ENCODE results near the gene ACTR10. TPM values are rescaled to one million over a fixed set of nuclear protein-coding genes. Genes with fewer than 3 reads are reported as not detected.
A peak's percentile ranks its signal among the peaks of the same experiment; 100 is the strongest.

The ACTR10 gene
- total RNA-seq, 1 experiment from 2014 or later = 39.6 TPM

GRCh38 chr14:58249611-58250010, 49.7 kb downstream of the ACTR10 start:
- H3K36me3 ChIP-seq (ENCODE audit: control insufficient read depth in 1 of 2, insufficient read depth in 2 of 2, low read length in 2 of 2) = peaks cover 21 to 31% of the 10 kb centered on the region in 2 experiments; a peak in 3 of 4 replicates
- TF ChIP-seq SRF (IDR thresholded peaks at IDR 0.05; ENCODE audit: low read depth) (no peak), FOSL1 (IDR thresholded peaks at IDR 0.05; ENCODE audit: low read depth) (no peak), JUND (IDR thresholded peaks at IDR 0.05) (no peak), TCF7L2 (IDR thresholded peaks at IDR 0.05; ENCODE audit: borderline replicate concordance, extremely low read depth, insufficient read depth, insufficient read length) (no peak), RAD21 (IDR thresholded peaks at IDR 0.05; ENCODE audit: low read depth) (no peak), ZNF274 (IDR thresholded peaks at IDR 0.05; ENCODE audit: low read depth, low read length) (no peak), CBX3 (IDR thresholded peaks at IDR 0.05; ENCODE audit: low read depth) (no peak), SP1 (IDR thresholded peaks at IDR 0.05; ENCODE audit: low read depth) (no peak), ZFX (IDR thresholded peaks at IDR 0.05) (no peak), YY1 (IDR thresholded peaks at IDR 0.05; ENCODE audit: extremely low read depth, insufficient replicate concordance, low read depth, low read length) (no peak)

GRCh38 chr14:58258156-58258555, 58.2 kb downstream of the ACTR10 start:
- ATAC-seq (peak; percentile 42), DNase-seq (ENCODE audit: low read depth, low spot score) (no peak)
- Histone ChIP-seq H3K27me3 (ENCODE audit: insufficient read depth, low read length) (no peaks in the 10 kb centered on the region), H3K4me3 (replicated peaks in 1 of 2; ENCODE audit: low read depth in 1 of 2, low read length in 2 of 2) (no peak overlapping the region), H3K36me3 (ENCODE audit: control insufficient read depth in 1 of 2, insufficient read depth in 2 of 2, low read length in 2 of 2) (peaks cover 41% of the 10 kb centered on the region in 2 experiments; a peak in 3 of 4 replicates), H3K4me2 (ENCODE audit: low read length) (no peak overlapping the region), H3K9me3 (ENCODE audit: control insufficient read depth in 1 of 2, insufficient read depth in 1 of 2, low read depth in 1 of 2, low read length in 2 of 2) (no peaks in the 10 kb centered on the region), H3K4me1 (ENCODE audit: control insufficient read depth in 1 of 2, insufficient read depth in 2 of 2, low read length in 2 of 2) (no peaks in the 10 kb centered on the region), H3K27ac (ENCODE audit: low read depth, low read length) (no peak overlapping the region), H3K9me2 (ENCODE audit: insufficient read depth) (no peaks in the 10 kb centered on the region), H3K9ac (ENCODE audit: low read length) (no peak overlapping the region), H4K20me1 (ENCODE audit: insufficient read depth) (peaks cover 8% of the 10 kb centered on the region; the same call in 1 of the 2 replicates), H2AFZ (ENCODE audit: low read depth, low read length, poor library complexity, severe bottlenecking) (no peak overlapping the region), H3K79me2 (ENCODE audit: insufficient read depth, low read length) (peaks cover 85% of the 10 kb centered on the region)
- POLR2A ChIA-PET = no interaction called here
- RAD21 ChIA-PET (ENCODE audit: low non-redundant PET in 1 of 2, low total read pairs in 2 of 2, uncharacterized antibody in 2 of 2, unreplicated experiment in 2 of 2) = no interaction called here
- intact Hi-C loops (cut with micrococcal nuclease) = no loop called here
- CTCF ChIA-PET = no interaction called here
- BruUV-seq (replicated peaks) = TSS peak; percentile 18
- TF ChIP-seq EGR1 (IDR thresholded peaks at IDR 0.05; ENCODE audit: low read depth) = no peak
- TF ChIP-seq CEBPB (IDR thresholded peaks at IDR 0.05; ENCODE audit: low read depth) = no peak
- no peak for TF ChIP-seq ELF1 (IDR thresholded peaks at IDR 0.05; ENCODE audit: borderline replicate concordance, low read depth)
- no peak for TF ChIP-seq SRF (IDR thresholded peaks at IDR 0.05; ENCODE audit: low read depth)
- TF ChIP-seq RAD21 (IDR thresholded peaks at IDR 0.05; ENCODE audit: low read depth) = no peak
- TF ChIP-seq REST (IDR thresholded peaks at IDR 0.05; ENCODE audit: low read depth) = no peak
- TF ChIP-seq CBX3 (IDR thresholded peaks at IDR 0.05; ENCODE audit: low read depth) = no peak
- no peak for TF ChIP-seq EZH2phosphoT487 (IDR thresholded peaks at IDR 0.05; ENCODE audit: borderline replicate concordance)
- no peak for TF ChIP-seq ZFX (IDR thresholded peaks at IDR 0.05)
- no peak for TF ChIP-seq CTCF (IDR thresholded peaks at IDR 0.05 in 2 of 3, conservative IDR thresholded peaks at IDR 0.05 in 1 of 3; ENCODE audit: borderline replicate concordance in 1 of 3, insufficient read depth in 1 of 3, low read depth in 2 of 3, low read length in 2 of 3)
- no peak for TF ChIP-seq SP1 (IDR thresholded peaks at IDR 0.05; ENCODE audit: low read depth)
- TF ChIP-seq TCF7L2 (IDR thresholded peaks at IDR 0.05; ENCODE audit: borderline replicate concordance, extremely low read depth, insufficient read depth, insufficient read length) = no peak

More at GRCh38 chr14:58249611-58250010, 49.7 kb downstream of the ACTR10 start:
- Histone ChIP-seq H3K4me1 (ENCODE audit: control insufficient read depth in 1 of 2, insufficient read depth in 2 of 2, low read length in 2 of 2) (peaks cover 2 to 4% of the 10 kb centered on the region in 2 experiments; a peak in 3 of 4 replicates), H3K9me2 (ENCODE audit: insufficient read depth) (no peaks in the 10 kb centered on the region), H3K79me2 (ENCODE audit: insufficient read depth, low read length) (peaks cover 99% of the 10 kb centered on the region), H3K27me3 (ENCODE audit: insufficient read depth, low read length) (no peaks in the 10 kb centered on the region), H2AFZ (ENCODE audit: low read depth, low read length, poor library complexity, severe bottlenecking) (no peak overlapping the region), H3K9me3 (ENCODE audit: control insufficient read depth in 1 of 2, insufficient read depth in 1 of 2, low read depth in 1 of 2, low read length in 2 of 2) (no peaks in the 10 kb centered on the region), H3K9ac (ENCODE audit: low read length) (no peak overlapping the region), H4K20me1 (ENCODE audit: insufficient read depth) (peaks cover 19% of the 10 kb centered on the region; the same call in 1 of the 2 replicates), H3K4me2 (ENCODE audit: low read length) (no peak overlapping the region), H3K27ac (ENCODE audit: low read depth, low read length) (no peak overlapping the region), H3K4me3 (replicated peaks in 1 of 2; ENCODE audit: low read depth in 1 of 2, low read length in 2 of 2) (no peak overlapping the region)
- ChIA-PET CTCF (no interaction called here), POLR2A (no interaction called here), RAD21 (ENCODE audit: low non-redundant PET in 1 of 2, low total read pairs in 2 of 2, uncharacterized antibody in 2 of 2, unreplicated experiment in 2 of 2) (no interaction called here)
- intact Hi-C loops (cut with micrococcal nuclease) = no loop called here
- DNase-seq (ENCODE audit: low read depth, low spot score) (no peak), ATAC-seq (no peak)
- BruUV-seq (replicated peaks) = no TSS peak
